GM21576 (cell line): ENCODE data around the gene RPUSD2.
"Not testable (repeated sequence)": the region's sequence is repeated elsewhere in the genome, so short reads cannot be mapped to it uniquely, and the experiment has no call there.

ENCODE experiments used
- ATAC-seq: cut with Tn5 transposase; IDR thresholded peaks from one replicate; pipeline ENCODE4 v1.9.1; 2021; ENCODE audit warnings: mild to moderate bottlenecking, moderate library complexity; ENCODE audit not compliant: unreplicated experiment

RPUSD2 gene

DNA sequence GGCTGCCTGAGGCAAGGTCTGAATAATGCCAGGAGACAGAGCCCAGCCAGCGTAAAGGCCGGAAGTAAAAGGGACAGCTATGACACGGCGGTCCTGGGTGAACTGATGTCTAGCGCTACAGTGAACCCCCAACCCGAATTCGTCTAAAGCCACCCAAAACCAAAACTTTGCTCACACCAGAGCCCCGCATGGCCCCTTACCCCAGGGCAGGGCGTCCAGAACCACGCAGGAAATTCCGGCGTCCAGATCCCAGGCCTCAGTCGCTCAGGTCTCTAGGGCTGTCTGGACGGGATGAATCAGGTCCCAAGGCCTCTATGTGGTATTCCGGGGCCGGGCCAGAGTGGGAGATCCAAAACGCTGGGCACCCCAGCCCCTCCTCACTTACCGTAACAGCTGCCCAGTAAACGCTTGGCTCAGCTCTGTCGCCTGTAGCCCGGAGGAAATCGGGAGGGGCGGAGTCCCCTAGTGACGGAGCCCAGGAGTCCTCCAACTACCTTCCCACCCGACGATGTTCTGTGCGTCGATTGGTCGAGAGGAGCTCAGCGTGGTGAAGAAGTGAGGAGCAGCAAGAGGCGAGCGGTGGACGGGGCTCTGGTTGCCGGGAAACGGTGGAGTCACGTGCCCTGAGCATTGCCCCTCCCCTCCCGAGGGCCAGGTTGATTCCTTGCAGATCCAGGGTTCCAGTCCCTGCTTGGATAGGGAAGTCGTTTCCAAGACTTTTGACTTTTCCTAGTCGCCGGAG lies 4.3 kb upstream of the RPUSD2 start, which contains the start of gene CCDC32:
CCDC32 (minus strand) TSS at position 452 of the 742 bp plus-strand sequence. CDS start 2,027 bp downstream, outside the sequence.
- peak; percentile 92 for ATAC-seq

DNA sequence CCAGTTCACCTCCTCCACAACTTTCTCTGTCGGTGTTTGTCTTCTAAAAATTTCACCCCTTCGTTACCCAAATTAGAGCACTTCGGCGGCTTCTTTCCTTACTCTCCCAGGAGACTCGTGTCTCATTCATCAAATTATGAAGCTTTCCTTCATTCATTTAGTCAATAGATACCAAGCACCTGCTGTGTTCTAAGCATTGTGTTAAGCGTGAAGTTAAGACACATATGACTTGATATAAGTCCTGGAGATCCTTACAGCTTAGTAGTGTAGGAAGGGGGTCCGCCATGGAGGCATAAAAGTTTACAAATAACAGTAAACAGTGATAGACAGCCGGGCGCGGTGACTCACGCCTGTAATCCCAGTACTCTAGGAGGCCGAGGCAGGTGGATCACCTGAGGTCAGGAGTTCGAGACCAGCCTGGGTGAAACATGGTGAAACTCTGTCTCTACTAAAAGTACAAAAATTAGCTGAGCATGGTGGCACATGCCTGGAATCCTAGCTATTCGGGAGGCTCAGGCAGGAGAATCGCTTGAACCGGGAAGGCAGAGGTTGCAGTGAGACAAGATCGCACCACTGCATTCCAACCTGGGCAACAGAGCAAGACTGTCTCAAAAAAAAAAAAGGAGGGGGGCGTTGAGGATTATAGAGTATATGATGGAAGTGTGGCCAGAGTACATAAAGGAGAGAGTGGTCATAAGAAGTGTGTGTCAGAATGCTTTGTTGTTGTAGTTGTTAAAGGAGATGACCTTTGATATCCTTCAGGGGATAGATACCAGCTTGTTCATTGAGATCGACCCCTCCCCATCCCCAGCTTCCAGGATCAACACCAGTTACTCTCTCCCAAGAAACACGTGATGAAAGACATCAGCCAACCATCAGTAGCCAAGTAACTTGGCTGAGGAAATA lies 3.5 kb upstream of the RPUSD2 start:
- no peak for ATAC-seq

DNA sequence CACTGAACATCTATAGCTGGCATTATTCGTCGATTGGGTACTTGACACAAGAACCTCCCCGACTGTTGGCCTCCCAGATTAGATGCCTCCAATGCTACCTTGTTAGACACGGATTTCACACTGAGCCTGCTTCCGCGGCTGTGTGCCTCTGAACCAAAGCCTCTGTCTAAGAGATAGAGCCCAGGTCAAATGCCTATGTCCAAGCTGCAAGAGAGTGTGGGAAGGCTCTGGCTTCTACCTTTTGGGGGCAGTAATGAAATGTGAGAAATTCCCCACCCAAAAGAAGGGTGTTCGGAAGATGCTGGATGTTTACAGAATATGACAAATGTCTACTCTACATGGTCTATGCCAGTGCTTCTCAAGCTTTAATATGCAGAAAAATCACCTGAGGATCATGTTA lies 2.0 kb upstream of the RPUSD2 start:
- ATAC-seq, result no peak

DNA sequence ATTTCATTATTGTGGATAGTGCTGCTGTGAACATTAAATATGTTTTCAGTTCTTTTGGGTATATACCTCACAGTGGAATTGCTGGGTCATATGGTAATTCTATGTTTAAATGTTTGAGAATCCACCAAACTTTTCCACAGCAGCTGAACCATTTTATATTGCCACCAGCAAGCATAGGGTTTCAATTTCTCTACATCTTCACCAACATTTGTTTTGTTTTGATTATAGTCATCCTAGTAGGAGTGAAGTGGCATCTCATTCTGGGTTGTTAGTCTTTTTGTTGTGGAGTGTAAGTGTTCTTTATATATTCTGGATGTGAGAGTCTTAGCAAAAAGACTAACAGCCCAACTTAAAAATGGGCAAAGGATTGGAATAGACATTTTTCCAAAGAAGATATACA lies 6.0 kb downstream of the RPUSD2 start:
- ATAC-seq, result no peak

DNA sequence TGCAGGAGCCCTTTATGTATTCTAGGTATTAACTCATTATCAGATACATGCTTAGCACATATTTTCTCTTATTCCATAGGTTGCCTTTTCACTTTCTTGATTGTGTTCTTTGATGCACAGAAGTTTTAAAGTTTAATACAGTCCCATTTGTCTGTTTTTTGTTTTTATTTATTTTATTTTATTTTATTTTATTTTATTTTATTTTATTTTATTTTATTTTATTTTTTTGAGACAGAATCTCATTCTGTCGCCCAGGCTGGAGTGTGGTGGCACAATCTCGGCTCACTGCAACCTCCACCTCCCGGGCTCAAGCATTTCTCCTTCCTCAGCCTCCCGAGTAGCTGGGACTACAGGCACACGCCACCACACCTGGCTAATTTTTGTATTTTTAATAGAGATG lies 7.8 kb downstream of the RPUSD2 start:
- ATAC-seq, result not testable (repeated sequence)

DNA sequence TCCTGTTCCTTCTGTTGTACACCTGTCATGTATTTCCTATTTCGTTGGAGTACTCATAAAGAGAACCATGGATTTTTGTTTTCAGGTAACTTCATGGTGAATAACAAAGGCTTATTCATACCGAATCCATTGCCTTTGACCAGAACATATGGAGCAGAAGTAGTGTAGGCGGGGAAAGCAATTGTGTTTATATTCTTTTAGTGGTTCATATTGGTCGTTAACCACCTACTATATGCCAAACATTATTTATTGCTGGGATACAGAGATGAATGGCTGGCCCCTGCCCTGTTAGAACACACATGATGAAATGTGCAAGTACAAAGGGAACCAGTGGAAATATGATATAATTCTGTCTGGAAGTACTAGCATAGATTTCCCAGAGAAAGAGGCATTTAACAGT lies 9.8 kb downstream of the RPUSD2 start:
- no peak for ATAC-seq

DNA sequence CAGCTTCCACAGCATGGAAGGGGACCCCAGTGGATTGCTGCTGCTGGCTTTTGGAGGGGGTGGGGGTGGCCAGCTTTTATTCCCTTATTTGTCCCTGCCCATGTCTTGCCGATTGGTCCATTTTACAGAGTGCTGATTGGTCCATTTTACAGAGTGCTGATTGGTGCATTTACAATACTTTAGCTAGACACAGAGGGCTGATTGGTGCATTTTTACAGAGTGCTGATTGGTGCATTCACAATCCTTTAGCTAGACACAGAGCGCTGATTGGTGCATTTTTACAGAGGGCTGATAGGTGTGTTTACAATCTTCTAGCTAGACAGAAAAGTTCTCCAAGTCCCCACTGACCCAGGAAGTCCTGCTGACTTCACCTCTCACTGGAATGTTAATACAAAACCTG lies 12.7 kb downstream of the RPUSD2 start:
- not testable (repeated sequence) for ATAC-seq

DNA sequence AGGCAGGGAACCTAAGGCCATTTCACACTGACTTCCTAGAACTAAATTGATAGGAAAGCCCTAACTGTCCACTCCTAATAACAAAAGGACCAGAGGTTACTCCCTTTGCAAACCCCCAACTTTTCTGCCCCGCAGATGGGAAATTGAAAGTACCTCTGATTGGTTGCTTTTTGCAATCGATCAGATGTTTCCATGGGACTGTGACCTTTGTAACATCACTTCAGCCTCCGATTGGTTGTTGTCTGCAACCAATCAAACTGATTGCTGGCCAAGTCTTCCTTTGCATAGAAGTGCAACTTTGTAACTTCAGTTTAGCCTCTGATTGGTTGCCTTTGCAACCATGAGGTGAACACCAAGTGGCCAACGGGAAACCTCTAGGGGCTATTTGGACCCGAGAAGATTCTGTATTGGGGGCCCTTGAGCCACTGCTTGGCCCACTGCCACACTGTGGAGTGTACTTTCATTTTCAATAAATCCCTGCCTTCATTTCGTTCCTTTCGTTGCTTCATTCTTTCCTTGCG lies 13.7 kb downstream of the RPUSD2 start:
- ATAC-seq, result no peak

DNA sequence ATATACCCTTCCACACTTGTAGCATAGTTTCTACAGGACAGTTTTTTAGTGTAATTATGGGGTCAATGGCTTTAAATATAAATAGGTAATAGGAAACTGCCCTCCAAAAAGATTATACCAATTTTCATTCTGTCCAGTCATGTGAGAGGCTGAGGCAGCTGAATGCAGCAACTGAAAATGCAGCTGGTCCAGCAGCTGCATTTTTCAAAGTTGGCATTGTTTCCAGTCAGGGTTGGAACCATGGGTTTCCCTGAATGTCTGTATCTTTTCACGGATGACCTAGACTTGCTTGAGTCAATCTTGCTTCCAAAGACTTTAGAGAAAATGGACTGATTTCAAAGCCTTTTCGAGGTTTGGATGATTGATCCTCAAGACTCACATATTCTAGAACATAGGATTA lies 15.1 kb downstream of the RPUSD2 start:
- no peak for ATAC-seq

DNA sequence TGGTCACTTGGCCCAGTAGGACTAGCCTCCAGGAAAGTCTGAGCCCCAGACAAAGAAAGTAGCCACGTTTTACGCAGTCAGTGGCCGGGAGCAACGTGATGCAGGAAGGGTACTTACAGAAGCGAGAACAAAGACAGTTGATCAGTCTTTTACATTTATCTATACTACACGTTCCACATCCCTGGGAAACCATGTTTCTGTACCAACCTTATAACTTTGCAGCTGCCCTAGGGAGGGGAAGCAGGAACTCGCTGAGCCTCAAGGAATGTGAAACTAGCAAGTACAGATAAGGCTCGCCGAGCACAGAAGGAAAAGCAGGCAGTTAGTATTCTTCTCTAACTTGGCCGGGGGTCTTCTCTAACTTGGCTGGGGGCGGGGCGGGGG lies 21.6 kb downstream of the RPUSD2 start:
- ATAC-seq, result no peak

DNA sequence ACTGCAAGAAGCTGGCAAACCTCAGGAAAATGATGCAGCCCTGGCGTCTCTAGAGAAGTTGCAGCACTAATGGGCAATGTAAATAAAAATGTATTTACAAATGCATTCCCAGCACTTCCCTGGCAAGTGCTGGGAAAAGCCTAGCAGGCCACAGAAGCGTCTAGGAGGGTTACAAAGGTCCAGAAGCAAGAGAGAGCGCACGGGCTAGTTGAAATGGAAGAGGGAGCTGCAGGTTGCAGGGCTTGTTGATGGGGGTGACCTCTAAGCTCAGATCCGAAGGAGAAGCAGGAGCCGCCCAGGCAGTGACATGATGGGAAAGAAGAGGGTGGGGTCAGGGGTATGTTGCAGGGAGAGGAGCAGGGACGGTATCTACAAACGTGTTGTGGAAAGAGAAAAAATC lies 22.3 kb downstream of the RPUSD2 start:
- ATAC-seq, result no peak

DNA sequence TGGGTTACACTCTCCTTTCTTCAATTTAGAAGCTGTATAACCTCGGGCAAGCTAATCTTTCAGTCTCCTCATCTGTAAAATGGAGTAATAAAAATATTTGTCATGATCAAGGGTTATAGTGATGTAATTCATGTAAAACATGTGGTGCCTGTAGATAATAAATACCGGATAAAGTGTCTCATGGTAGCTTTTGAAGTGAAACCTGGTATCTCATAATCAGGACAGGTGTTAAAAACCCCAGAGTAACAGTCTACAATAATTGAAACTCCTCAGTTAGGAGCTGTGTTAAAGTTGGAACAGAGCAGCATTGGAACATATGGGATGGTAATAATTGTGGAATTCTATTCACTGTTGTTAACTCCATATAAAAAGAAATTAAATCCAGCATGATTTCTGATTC lies 24.1 kb downstream of the RPUSD2 start:
- ATAC-seq, result no peak

DNA sequence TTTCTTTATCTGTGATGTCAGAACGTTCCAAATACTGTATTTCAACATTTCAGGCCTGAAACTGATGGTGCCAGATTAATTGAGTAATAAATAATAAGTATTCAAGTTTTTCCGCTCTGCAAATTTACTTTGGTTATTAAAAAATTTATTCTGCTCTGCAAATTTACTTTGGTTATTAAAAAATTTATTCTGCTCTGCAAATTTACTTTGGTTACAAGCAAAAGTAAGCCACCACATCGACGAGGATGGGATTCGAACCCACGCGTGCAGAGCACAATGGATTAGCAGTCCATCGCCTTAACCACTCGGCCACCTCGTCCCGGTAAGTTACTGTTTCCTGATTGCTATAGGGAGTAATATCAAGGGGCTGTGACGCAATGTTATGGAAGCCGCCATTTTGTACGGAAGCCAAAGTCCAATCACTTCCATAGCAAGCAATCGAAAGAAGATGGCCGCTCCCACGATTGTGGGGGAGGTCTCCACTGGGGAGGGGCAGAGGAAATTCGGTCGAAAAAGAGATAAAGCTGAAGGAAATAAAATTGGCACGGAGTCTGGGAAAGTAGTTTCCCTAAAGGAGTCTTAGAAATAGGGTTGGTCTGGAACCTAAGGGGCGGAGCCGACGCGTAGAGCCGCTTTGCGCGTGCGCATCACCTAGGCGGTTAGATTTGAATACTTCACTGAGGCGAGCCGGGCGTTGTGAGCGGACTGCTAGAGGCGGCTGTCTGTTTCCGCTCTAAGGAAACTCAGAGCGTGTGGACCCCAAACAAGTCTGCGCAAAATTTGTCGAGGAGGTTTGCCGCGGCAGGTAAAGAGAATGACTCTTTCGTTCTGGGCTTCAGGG lies 24.7 kb downstream of the RPUSD2 start, which contains the start of gene KNL1:
KNL1 (plus strand) TSS at position 662 of the 841 bp plus-strand sequence. CDS start 8,683 bp downstream, outside the sequence.
- peak; percentile 49 for ATAC-seq

DNA sequence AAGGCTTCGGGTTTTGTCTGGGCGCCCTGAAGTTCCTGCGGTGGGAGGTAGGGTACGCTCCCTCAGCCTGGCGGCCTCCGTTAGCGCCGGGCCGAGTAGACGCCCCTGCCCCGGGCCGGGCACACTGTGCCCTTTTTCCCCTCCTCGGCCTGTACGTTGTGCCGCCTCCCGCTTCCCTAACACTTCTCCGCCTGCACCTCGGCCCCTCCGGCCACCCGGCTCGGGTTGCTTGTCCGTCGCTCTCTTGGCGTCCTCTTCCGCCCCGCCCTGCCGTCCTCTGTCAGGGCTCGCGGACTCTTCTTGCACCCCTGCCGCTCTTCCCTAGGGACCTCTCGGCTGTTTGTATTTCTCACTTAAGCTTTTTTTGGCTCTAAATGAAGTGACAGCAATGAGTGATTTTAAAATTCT lies 25.3 kb downstream of the RPUSD2 start:
- ATAC-seq, result peak; percentile 36

DNA sequence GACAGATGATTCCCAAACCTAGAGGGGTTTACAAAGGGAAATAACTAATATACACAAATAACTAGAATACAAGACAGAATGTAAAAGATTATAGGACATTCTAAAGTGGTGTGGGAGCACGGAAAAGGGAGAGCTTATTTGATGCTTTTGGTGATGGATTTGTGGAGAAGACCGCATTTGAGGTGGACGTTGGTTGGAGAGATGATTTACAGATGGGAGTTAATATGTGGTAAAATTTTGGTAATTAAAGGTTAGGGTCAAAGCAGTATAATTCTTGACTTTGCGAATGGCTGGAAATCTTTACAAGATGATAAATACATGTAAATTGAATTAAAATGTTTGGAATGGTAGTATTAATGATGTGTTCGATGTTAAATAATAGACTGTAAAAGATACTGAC lies 26.1 kb downstream of the RPUSD2 start:
- ATAC-seq, result no peak

DNA sequence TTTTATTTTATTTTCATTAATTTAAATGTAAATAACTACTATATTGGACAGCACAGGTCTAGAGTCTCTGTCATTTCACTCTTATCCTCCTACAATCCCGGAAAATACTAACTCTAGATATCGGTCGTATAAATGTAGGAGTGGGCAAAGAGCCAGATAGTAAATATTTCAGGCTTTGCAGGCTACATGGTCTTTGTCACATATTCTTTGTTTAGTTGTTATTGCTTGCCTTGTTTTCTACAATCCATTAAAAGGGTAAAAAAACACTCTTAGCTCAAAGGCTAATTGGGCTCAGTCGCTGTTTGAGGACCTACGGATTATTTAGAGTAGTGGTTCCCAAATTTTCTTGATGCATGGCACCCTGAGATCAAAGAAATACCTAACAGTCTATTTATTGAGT lies 26.7 kb downstream of the RPUSD2 start:
- no peak for ATAC-seq

DNA sequence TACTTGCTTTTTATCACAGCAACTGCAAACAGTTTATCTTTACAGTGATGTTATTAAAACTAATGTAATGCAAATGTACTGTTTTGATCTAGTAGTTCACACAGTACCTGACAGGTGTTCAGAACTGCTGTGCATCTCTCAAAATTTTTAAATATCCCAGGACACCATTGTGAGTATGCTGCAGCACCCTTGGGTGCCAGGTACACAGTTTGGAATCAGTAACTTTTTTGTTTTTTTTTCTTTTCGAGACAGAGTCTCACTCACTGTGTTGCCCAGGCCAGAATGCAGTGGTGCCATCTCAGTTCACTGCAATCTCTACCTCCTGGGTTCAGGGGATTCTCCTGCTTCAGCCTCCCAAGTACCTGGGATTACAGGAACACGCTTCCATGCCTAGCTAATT lies 27.9 kb downstream of the RPUSD2 start:
- ATAC-seq, result no peak

DNA sequence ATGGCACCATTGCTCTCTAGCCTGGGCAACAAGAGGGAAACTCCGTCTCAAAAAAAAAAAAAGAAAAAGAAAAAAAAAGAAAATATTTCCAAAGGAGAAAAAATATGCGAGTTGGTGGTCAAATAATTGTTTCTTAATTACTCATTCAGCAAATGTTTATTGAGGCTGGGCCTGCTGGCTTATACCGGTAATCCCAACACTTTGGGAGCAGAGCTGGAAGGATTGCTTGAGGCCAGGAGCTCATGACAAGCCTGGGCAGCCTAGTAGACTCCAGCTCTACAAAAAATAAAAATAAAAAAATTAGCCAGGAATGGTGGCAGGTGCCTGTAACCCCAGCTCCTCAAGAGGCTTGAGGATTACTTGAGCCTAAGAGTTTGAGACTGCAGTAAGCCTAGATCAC lies 29.0 kb downstream of the RPUSD2 start:
- no peak for ATAC-seq

DNA sequence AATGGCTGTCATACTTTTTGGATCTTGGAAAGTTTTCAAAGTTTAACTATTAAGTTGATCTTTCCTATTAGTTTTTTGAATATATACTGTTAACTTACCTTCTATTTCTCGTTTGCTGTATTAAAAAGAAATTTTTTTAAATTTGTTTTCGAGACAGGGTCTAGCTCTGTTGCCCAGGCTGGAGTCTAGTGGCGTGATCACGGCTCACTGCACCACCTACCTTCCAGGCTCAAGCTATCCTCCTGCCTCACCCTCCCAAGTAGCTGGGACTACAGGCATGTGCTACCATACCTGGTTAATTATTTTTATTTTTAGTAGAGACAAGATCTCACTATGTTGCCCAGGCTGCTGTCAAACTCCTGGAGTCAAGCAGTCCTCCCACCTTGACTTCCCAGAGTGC lies 29.6 kb downstream of the RPUSD2 start:
- no peak for ATAC-seq

DNA sequence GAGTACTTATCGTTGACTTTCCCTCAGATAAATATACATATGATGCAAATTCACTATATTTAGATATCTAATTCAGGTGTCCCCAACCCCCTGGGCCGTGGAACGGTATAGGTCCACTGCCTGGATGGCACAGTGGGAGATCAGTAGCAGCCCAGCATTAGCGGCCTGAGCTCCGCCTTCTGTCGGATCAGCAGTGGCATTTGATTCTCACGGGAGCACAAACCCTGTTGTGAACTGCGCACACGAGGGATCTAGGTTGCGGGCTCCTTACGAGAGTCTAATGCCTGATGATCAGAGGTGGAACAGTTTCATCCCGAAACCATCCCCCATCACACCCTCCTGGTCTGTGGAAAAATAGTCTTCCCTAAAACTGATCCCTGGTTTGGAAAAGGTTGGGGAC lies 31.9 kb downstream of the RPUSD2 start:
- no peak for ATAC-seq

DNA sequence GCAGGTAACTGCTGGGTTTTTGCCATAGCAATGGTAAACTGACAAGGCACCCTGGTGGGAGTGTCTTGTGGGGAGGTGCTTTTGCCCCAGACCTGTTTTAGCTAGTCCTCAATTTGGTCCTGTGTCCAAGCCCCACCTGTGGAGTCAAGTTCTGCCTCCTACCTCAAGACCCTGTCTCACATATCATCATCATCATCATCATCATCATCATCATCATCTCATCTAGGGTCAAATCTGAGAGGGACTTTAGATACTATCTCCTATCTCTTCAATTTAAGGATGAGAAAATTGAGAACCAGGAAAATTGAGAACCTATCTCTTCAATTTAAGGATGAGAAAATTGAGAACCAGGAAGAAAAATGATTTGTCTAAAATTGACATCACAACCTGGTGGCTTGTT lies 34.8 kb downstream of the RPUSD2 start:
- ATAC-seq, result no peak
